OCI-LY3 (cell line): ENCODE measurements around the gene SNX30.

ENCODE experiments used
- EZH2phosphoT487 ChIP-seq: fragments of 200-600 bp; shearing (Covaris generic); IDR thresholded peaks from 2 replicates; pipeline ENCODE4 v1.6.1; 2018; ENCODE audit warnings: antibody characterized with exemption, mixed run types, low read depth
- TF ChIP-seq, protein P1 (sequence below): fragments of 200-600, 300-600 bp; sonication (generic); IDR thresholded peaks from 2 replicates; pipeline ENCODE4 v1.5.1; 2014; ENCODE audit warnings: antibody characterized with exemption, low read length, low read depth

- TF ChIP-seq, protein P1, sequence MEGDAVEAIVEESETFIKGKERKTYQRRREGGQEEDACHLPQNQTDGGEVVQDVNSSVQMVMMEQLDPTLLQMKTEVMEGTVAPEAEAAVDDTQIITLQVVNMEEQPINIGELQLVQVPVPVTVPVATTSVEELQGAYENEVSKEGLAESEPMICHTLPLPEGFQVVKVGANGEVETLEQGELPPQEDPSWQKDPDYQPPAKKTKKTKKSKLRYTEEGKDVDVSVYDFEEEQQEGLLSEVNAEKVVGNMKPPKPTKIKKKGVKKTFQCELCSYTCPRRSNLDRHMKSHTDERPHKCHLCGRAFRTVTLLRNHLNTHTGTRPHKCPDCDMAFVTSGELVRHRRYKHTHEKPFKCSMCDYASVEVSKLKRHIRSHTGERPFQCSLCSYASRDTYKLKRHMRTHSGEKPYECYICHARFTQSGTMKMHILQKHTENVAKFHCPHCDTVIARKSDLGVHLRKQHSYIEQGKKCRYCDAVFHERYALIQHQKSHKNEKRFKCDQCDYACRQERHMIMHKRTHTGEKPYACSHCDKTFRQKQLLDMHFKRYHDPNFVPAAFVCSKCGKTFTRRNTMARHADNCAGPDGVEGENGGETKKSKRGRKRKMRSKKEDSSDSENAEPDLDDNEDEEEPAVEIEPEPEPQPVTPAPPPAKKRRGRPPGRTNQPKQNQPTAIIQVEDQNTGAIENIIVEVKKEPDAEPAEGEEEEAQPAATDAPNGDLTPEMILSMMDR = no peak
- no peak for TF ChIP-seq EZH2phosphoT487
These were observed 30.0 kb downstream of the SNX30 start for GRCh38 chr9:112780450-112781036.
